ENCODE results near the gene SPR.

- no peak for TF ChIP-seq EZH2 (IDR thresholded peaks at IDR 0.05; ENCODE audit: borderline replicate concordance, low read length)
- TF ChIP-seq CTCF (IDR thresholded peaks at IDR 0.05; ENCODE audit: low read length) = no peak
These were observed 44.2 kb downstream of the SPR start for GRCh38 chr2:72931280-72931910.

Measured in OCI-LY1 (cell line).